ENCODE data around the gene FAF1. TPM values are rescaled to one million over a fixed set of nuclear protein-coding genes. Genes with fewer than 3 reads are reported as not detected.
"Not testable (repeated sequence)": the region's sequence is repeated elsewhere in the genome, so short reads cannot be mapped to it uniquely, and the experiment has no call there.

Gene FAF1
- total and polyA plus RNA-seq, 2 of the 8 experiments (the other 6 are each of a cell fraction or from before 2014, with no cell fraction given) = 10.8 to 65.9 TPM

GRCh38 chr1:51000160-51000559, 40.1 kb upstream of the FAF1 start:
- Histone ChIP-seq H3K4me2 (ENCODE audit: insufficient read depth in 1 of 2, low read depth in 2 of 2, low read length in 2 of 2) (no peak overlapping the region), H3K56ac (replicated peaks; ENCODE audit: insufficient read length, low read depth, low read length) (no peak overlapping the region), H3K27me3 (replicated peaks in 1 of 4; ENCODE audit: control insufficient read depth in 3 of 4, extremely low read depth in 1 of 4, insufficient read depth in 3 of 4, low read length in 3 of 4) (no peaks in the 10 kb centered on the region), H3K23me2 (ENCODE audit: low read depth, low read length) (no peaks in the 10 kb centered on the region), H3K27ac (ENCODE audit: low read depth, low read length) (no peak overlapping the region), H2BK120ac (replicated peaks; ENCODE audit: low read depth, low read length) (no peak overlapping the region), H4K5ac (ENCODE audit: insufficient read length, low read depth, low read length) (no peak overlapping the region), H3K79me1 (ENCODE audit: low read depth, low read length) (no peaks in the 10 kb centered on the region), H4K20me1 (replicated peaks in 1 of 2; ENCODE audit: control insufficient read depth in 1 of 2, insufficient read depth in 2 of 2, low read length in 2 of 2) (no peaks in the 10 kb centered on the region), H2BK20ac (ENCODE audit: low read length) (no peak overlapping the region), H3K36me3 (ENCODE audit: control insufficient read depth in 2 of 4, insufficient read depth in 4 of 4, low read length in 3 of 4) (no peaks in the 10 kb centered on the region), H3K14ac (ENCODE audit: insufficient read length) (no peak overlapping the region), H2BK5ac (ENCODE audit: low read depth, low read length) (no peak overlapping the region), H4K91ac (replicated peaks; ENCODE audit: insufficient read length, low read length) (no peak overlapping the region), H2BK15ac (ENCODE audit: low read length) (no peak overlapping the region), H3K79me2 (ENCODE audit: control insufficient read depth in 1 of 2, insufficient read depth in 2 of 2, low read length in 2 of 2) (no peaks in the 10 kb centered on the region), H3K4me3 (ENCODE audit: extremely low read depth in 1 of 4, insufficient read depth in 2 of 4, low read depth in 3 of 4, low read length in 4 of 4) (no peak overlapping the region), H2AK5ac (ENCODE audit: low read depth, low read length) (no peak overlapping the region), H2AFZ (ENCODE audit: low read length) (no peak overlapping the region), H3K4me1 (replicated peaks in 1 of 4; ENCODE audit: control insufficient read depth in 3 of 4, insufficient read depth in 4 of 4, low read length in 3 of 4) (no peaks in the 10 kb centered on the region), H3K9ac (replicated peaks in 1 of 4; ENCODE audit: extremely low read depth in 1 of 4, low read depth in 3 of 4, low read length in 3 of 4) (no peak overlapping the region), H3K18ac (ENCODE audit: extremely low read depth, low read length) (no peak overlapping the region), H3K4ac (replicated peaks; ENCODE audit: insufficient read length, low read depth, low read length) (no peak overlapping the region), H4K8ac (ENCODE audit: extremely low read depth, insufficient read depth, low read length) (no peak overlapping the region), H3K9me3 (ENCODE audit: insufficient read depth in 2 of 2, low read depth in 1 of 2, low read length in 1 of 2) (no peaks in the 10 kb centered on the region), H3K23ac (ENCODE audit: insufficient read length) (no peak overlapping the region), H2BK12ac (ENCODE audit: low read depth, low read length) (no peak overlapping the region)
- 83% methylated on average over 1 of the region's 1 CpG; no CpG with 5 or more reads in 1 of the 2 experiments for WGBS, 2 experiments (ENCODE audit: extremely low coverage in 1 of 2, insufficient coverage in 1 of 2, insufficient read length in 1 of 2, insufficient replicate concordance in 2 of 2, low coverage in 1 of 2, low lambda C conversion rate in 2 of 2, missing lambda C conversion rate in 1 of 2)
- no peak for TF ChIP-seq POU5F1 (IDR thresholded peaks at IDR 0.05; ENCODE audit: low read depth, low read length)
- DNase-seq (ENCODE audit: low read depth in 1 of 2, low spot score in 2 of 2) (no peak), FAIRE-seq (no peak)
- ChIA-PET CTCF (ENCODE audit: partially characterized antibody) (interaction anchor here (0.7 to 1.1 kb wide), 4 partner anchors 11 to 180 kb away, joined by 3 to 4 read pairs (median 3); no protein-coding TSS in a partner anchor), POLR2A (ENCODE audit: partially characterized antibody) (no interaction called here)

- H3K9ac ChIP-seq (replicated peaks in 1 of 4; ENCODE audit: extremely low read depth in 1 of 4, low read depth in 3 of 4, low read length in 3 of 4); H3K27me3 ChIP-seq (replicated peaks in 1 of 4; ENCODE audit: control insufficient read depth in 3 of 4, extremely low read depth in 1 of 4, insufficient read depth in 3 of 4, low read length in 3 of 4); H2BK5ac ChIP-seq (ENCODE audit: low read depth, low read length); H2BK20ac ChIP-seq (ENCODE audit: low read length); H2BK15ac ChIP-seq (ENCODE audit: low read length); H3K14ac ChIP-seq (ENCODE audit: insufficient read length); H2BK120ac ChIP-seq (replicated peaks; ENCODE audit: low read depth, low read length); H3K9me3 ChIP-seq (ENCODE audit: insufficient read depth in 2 of 2, low read depth in 1 of 2, low read length in 1 of 2); FAIRE-seq; H4K20me1 ChIP-seq (replicated peaks in 1 of 2; ENCODE audit: control insufficient read depth in 1 of 2, insufficient read depth in 2 of 2, low read length in 2 of 2); H3K4me3 ChIP-seq (ENCODE audit: extremely low read depth in 1 of 4, insufficient read depth in 2 of 4, low read depth in 3 of 4, low read length in 4 of 4); H3K27ac ChIP-seq (ENCODE audit: low read depth, low read length); H2AK5ac ChIP-seq (ENCODE audit: low read depth, low read length); H3K23ac ChIP-seq (ENCODE audit: insufficient read length); POLR2A ChIA-PET (ENCODE audit: partially characterized antibody); H3K23me2 ChIP-seq (ENCODE audit: low read depth, low read length); H4K5ac ChIP-seq (ENCODE audit: insufficient read length, low read depth, low read length); H3K79me2 ChIP-seq (ENCODE audit: control insufficient read depth in 1 of 2, insufficient read depth in 2 of 2, low read length in 2 of 2); H3K4me1 ChIP-seq (replicated peaks in 1 of 4; ENCODE audit: control insufficient read depth in 3 of 4, insufficient read depth in 4 of 4, low read length in 3 of 4); H4K91ac ChIP-seq (replicated peaks; ENCODE audit: insufficient read length, low read length); H3K4me2 ChIP-seq (ENCODE audit: insufficient read depth in 1 of 2, low read depth in 2 of 2, low read length in 2 of 2); H2AFZ ChIP-seq (ENCODE audit: low read length); H3K18ac ChIP-seq (ENCODE audit: extremely low read depth, low read length); H3K4ac ChIP-seq (replicated peaks; ENCODE audit: insufficient read length, low read depth, low read length); H3K79me1 ChIP-seq (ENCODE audit: low read depth, low read length); H3K56ac ChIP-seq (replicated peaks; ENCODE audit: insufficient read length, low read depth, low read length); DNase-seq (ENCODE audit: low read depth in 1 of 2, low spot score in 2 of 2); H4K8ac ChIP-seq (ENCODE audit: extremely low read depth, insufficient read depth, low read length); H2BK12ac ChIP-seq (ENCODE audit: low read depth, low read length); H3K36me3 ChIP-seq (ENCODE audit: control insufficient read depth in 2 of 4, insufficient read depth in 4 of 4, low read length in 3 of 4): not testable (repeated sequence)
- CTCF ChIA-PET (ENCODE audit: partially characterized antibody) = interaction anchor here (0.7 kb wide), 1 partner anchor 272 kb away, joined by 4 read pairs; no protein-coding TSS in a partner anchor
- WGBS, 2 experiments (ENCODE audit: extremely low coverage in 1 of 2, insufficient coverage in 1 of 2, insufficient read length in 1 of 2, insufficient replicate concordance in 2 of 2, low coverage in 1 of 2, low lambda C conversion rate in 2 of 2, missing lambda C conversion rate in 1 of 2) = 82% methylated on average over 1 of the region's 1 CpG; no CpG with 5 or more reads in 1 of the 2 experiments
Measured at GRCh38 chr1:50999375-50999774, 39.3 kb upstream of the FAF1 start.

Data from H1 (cell line).